ENCODE data around the gene TEAD1.

TEAD1 gene

DNA sequence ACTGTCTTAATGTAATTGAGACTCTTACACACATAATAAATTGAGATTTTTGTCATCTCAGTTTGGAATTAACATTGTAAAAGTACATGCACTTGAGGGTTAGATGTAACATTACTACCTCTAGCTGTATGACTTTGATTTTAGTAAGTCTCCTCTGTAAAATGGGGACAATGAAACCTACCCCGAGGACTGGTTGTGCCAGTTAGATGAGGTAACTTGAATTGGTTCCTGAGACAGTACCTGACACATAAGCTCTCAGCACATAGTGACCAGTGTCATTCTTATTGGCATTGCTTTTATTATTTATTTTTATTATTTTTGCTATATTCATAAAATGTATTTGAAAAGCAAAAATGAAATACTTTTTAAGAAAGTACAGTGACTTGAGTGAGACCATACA, 114.8 kb downstream of the TEAD1 start:
- Histone ChIP-seq H3K4me1 (ENCODE audit: low read length) (no peaks in the 10 kb centered on the region), H3K9ac (ENCODE audit: low read length) (no peak overlapping the region)

DNA sequence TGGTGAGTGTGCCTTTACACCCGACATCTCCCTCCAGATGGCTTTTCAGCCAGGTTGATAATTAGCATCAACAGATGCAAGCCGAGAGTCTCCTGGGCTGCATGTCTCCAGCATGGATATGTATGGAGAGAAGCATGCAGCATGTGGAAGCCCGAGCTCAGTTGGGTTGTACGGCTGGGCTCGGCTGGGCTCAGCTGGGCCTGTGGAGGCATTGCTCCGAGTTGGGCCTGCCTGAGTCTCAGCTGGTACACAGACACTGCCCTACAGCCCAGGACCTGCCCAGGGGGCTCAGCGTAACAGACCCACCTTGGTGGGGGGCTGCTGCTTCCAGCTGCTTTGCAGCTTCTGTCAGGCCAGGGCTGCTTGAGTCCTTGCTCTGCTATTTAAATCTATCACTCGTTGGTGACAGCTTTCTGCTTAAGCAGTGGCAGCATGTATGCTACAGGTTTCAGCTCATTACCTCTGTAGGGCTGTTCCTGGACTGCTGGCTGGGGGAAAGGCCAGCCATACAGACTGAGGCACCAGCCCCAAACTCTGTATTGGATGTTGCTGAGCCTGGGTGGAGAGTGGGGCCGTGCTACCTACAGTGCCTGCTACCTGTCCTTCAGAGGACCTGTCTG, 115.5 kb downstream of the TEAD1 start:
- no peaks in the 10 kb centered on the region for H3K9me3 ChIP-seq (replicated peaks; ENCODE audit: insufficient read depth, low read length)
- peaks cover 63% of the 10 kb centered on the region for H3K79me2 ChIP-seq (ENCODE audit: low read length)
- H3K9me2 ChIP-seq (replicated peaks; ENCODE audit: insufficient read depth, low read length) = no peaks in the 10 kb centered on the region
- H3K4me2 ChIP-seq (ENCODE audit: low read depth, low read length) = no peak overlapping the region
- H4K20me1 ChIP-seq (ENCODE audit: insufficient read depth, low read length) = no peaks in the 10 kb centered on the region
- no peak overlapping the region for H3K4me3 ChIP-seq (ENCODE audit: low read length)
- no peak overlapping the region for H3K27ac ChIP-seq (ENCODE audit: low read length)
- no peak for DNase-seq
- no peaks in the 10 kb centered on the region for H3F3A ChIP-seq (ENCODE audit: insufficient read depth, low read length)
- no peaks in the 10 kb centered on the region for H3K36me3 ChIP-seq (replicated peaks; ENCODE audit: insufficient read depth, low read length)
- H3K9ac ChIP-seq (ENCODE audit: low read length) = no peak overlapping the region
- H2AFZ ChIP-seq (ENCODE audit: low read length) = no peak overlapping the region
- no peaks in the 10 kb centered on the region for H3K27me3 ChIP-seq (replicated peaks; ENCODE audit: insufficient read depth, low read length)
- H3K4me1 ChIP-seq (ENCODE audit: low read length) = no peaks in the 10 kb centered on the region
- TF ChIP-seq, protein P1, sequence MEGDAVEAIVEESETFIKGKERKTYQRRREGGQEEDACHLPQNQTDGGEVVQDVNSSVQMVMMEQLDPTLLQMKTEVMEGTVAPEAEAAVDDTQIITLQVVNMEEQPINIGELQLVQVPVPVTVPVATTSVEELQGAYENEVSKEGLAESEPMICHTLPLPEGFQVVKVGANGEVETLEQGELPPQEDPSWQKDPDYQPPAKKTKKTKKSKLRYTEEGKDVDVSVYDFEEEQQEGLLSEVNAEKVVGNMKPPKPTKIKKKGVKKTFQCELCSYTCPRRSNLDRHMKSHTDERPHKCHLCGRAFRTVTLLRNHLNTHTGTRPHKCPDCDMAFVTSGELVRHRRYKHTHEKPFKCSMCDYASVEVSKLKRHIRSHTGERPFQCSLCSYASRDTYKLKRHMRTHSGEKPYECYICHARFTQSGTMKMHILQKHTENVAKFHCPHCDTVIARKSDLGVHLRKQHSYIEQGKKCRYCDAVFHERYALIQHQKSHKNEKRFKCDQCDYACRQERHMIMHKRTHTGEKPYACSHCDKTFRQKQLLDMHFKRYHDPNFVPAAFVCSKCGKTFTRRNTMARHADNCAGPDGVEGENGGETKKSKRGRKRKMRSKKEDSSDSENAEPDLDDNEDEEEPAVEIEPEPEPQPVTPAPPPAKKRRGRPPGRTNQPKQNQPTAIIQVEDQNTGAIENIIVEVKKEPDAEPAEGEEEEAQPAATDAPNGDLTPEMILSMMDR (IDR thresholded peaks at IDR 0.05; ENCODE audit: low read length) = no peak
- TF ChIP-seq EZH2 (optimal IDR thresholded peaks at IDR 0.05; ENCODE audit: low read depth, low read length) (no peak), EZH2phosphoT487 (IDR thresholded peaks at IDR 0.05; ENCODE audit: low read length) (no peak)

More for the DNA sequence above, 114.8 kb downstream of the TEAD1 start:
- no peak for DNase-seq
- H3K27ac ChIP-seq (ENCODE audit: low read length) = no peak overlapping the region
- no peak overlapping the region for H2AFZ ChIP-seq (ENCODE audit: low read length)
- no peak overlapping the region for H3K4me2 ChIP-seq (ENCODE audit: low read depth, low read length)
- no peaks in the 10 kb centered on the region for H3F3A ChIP-seq (ENCODE audit: insufficient read depth, low read length)
- H3K36me3 ChIP-seq (replicated peaks; ENCODE audit: insufficient read depth, low read length) = no peaks in the 10 kb centered on the region
- no peaks in the 10 kb centered on the region for H3K27me3 ChIP-seq (replicated peaks; ENCODE audit: insufficient read depth, low read length)
- no peaks in the 10 kb centered on the region for H3K9me3 ChIP-seq (replicated peaks; ENCODE audit: insufficient read depth, low read length)
- no peaks in the 10 kb centered on the region for H4K20me1 ChIP-seq (ENCODE audit: insufficient read depth, low read length)
- no peak overlapping the region for H3K4me3 ChIP-seq (ENCODE audit: low read length)
- H3K79me2 ChIP-seq (ENCODE audit: low read length) = peaks cover 63% of the 10 kb centered on the region
- no peak for TF ChIP-seq EZH2phosphoT487 (IDR thresholded peaks at IDR 0.05; ENCODE audit: low read length)
- TF ChIP-seq EZH2 (optimal IDR thresholded peaks at IDR 0.05; ENCODE audit: low read depth, low read length) = no peak
- TF ChIP-seq, protein P1 (IDR thresholded peaks at IDR 0.05; ENCODE audit: low read length) = no peak
- H3K9me2 ChIP-seq (replicated peaks; ENCODE audit: insufficient read depth, low read length) = no peaks in the 10 kb centered on the region

DNA sequence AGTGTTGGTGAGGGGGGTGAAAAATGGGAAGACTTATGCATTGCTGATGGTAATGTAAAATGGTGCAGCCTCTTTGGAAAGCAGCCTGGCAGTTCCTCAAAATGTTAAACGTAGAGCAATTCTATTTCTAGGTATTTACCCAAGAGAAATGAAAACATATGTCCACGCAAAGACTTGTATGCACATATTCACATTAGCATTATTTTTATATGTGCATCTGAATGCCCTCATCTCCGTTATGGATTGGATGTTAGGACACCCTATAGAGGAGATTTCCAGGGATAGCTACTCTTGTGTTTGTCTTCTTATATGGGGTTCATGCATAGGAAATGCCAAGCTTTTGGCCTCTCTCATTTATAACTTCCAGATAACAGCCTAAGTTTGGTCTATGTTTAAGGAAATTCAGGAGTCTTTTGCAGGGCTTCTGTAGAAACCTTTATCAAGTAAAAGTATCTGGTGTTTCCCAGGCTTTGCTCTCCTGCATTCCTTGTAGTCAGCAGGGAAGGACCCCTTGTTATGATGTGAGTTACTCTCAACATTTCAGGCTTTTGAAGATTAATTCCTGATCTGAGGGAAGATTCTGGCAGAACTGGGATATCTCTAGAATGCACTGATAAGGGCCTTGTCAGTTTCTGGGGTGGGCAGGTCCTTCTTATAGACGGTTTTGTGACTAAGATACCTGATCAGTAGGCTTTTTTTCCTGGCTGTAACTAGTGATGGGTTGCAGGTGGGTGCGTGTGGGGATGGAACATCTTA, 116.8 kb downstream of the TEAD1 start:
- Histone ChIP-seq H3K9me3 (replicated peaks; ENCODE audit: insufficient read depth, low read length) (no peaks in the 10 kb centered on the region), H3F3A (ENCODE audit: insufficient read depth, low read length) (no peaks in the 10 kb centered on the region), H3K27me3 (replicated peaks; ENCODE audit: insufficient read depth, low read length) (no peaks in the 10 kb centered on the region), H3K9me2 (replicated peaks; ENCODE audit: insufficient read depth, low read length) (no peaks in the 10 kb centered on the region), H3K36me3 (replicated peaks; ENCODE audit: insufficient read depth, low read length) (no peaks in the 10 kb centered on the region), H3K4me1 (ENCODE audit: low read length) (no peaks in the 10 kb centered on the region), H3K4me3 (ENCODE audit: low read length) (no peak overlapping the region), H3K4me2 (ENCODE audit: low read depth, low read length) (no peak overlapping the region), H3K27ac (ENCODE audit: low read length) (no peak overlapping the region), H4K20me1 (ENCODE audit: insufficient read depth, low read length) (no peaks in the 10 kb centered on the region), H2AFZ (ENCODE audit: low read length) (no peak overlapping the region), H3K9ac (ENCODE audit: low read length) (no peak overlapping the region), H3K79me2 (ENCODE audit: low read length) (peaks cover 60% of the 10 kb centered on the region)
- TF ChIP-seq, protein P1 (IDR thresholded peaks at IDR 0.05; ENCODE audit: low read length) = no peak
- TF ChIP-seq EZH2 (optimal IDR thresholded peaks at IDR 0.05; ENCODE audit: low read depth, low read length) (no peak), EZH2phosphoT487 (IDR thresholded peaks at IDR 0.05; ENCODE audit: low read length) (no peak)
- DNase-seq = no peak
